Activated CD4-positive, alpha-beta T cell treated with anti-CD3 and anti-CD28 coated beads, Interleukin-2, amount 50 U/mL, for 4 hours (primary cell): ENCODE results near the gene IFITM10.

Experiments
- DNase-seq, 2 experiments: peaks; one replicate each; pipeline ENCODE4 v3.0.0-alpha.2; 2020

IFITM10 gene

GRCh38 chr11:1736447-1736992, 13.9 kb downstream of the IFITM10 start:
- no peak for DNase-seq

GRCh38 chr11:1735271-1735670, 15.1 kb downstream of the IFITM10 start:
- DNase-seq: no peak

GRCh38 chr11:1734641-1735081, 15.7 kb downstream of the IFITM10 start:
- DNase-seq: no peak

GRCh38 chr11:1733716-1734640, 16.4 kb downstream of the IFITM10 start:
- DNase-seq: no peak

- DNase-seq: no peak
These were observed 17.2 kb downstream of the IFITM10 start for GRCh38 chr11:1733009-1733715.

GRCh38 chr11:1732418-1733008, 17.9 kb downstream of the IFITM10 start:
- DNase-seq: no peak

- no peak for DNase-seq
These were observed 18.8 kb downstream of the IFITM10 start for GRCh38 chr11:1731451-1732059.

GRCh38 chr11:1730059-1730629, 20.3 kb downstream of the IFITM10 start:
- DNase-seq: no peak

- no peak for DNase-seq
These were observed 20.7 kb downstream of the IFITM10 start for GRCh38 chr11:1729692-1730011.

- DNase-seq: no peak
These were observed 21.3 kb downstream of the IFITM10 start for GRCh38 chr11:1728931-1729691.

GRCh38 chr11:1728301-1728700, 22.1 kb downstream of the IFITM10 start:
- DNase-seq: no peak

GRCh38 chr11:1727861-1728260, 22.5 kb downstream of the IFITM10 start:
- no peak for DNase-seq

GRCh38 chr11:1727096-1727690, 23.2 kb downstream of the IFITM10 start:
- DNase-seq: no peak

- no peak for DNase-seq
These were observed 30.6 kb downstream of the IFITM10 start for GRCh38 chr11:1719781-1720180.

- DNase-seq: no peak
These were observed 32.1 kb downstream of the IFITM10 start for GRCh38 chr11:1718326-1718725.

- DNase-seq: no peak
These were observed 32.6 kb downstream of the IFITM10 start for GRCh38 chr11:1717745-1718144.

GRCh38 chr11:1714908-1715885, 35.2 kb downstream of the IFITM10 start:
- no peak for DNase-seq

GRCh38 chr11:1708716-1709115, 41.7 kb downstream of the IFITM10 start:
- DNase-seq: no peak

- no peak for DNase-seq
These were observed 42.6 kb downstream of the IFITM10 start for GRCh38 chr11:1707751-1708150.
